Keratinocyte (primary cell): ENCODE data around the gene CFAP100. TPM values are rescaled to one million over a fixed set of nuclear protein-coding genes. Genes with fewer than 3 reads are reported as not detected.

Source experiments
- DNase-seq: peaks from one replicate; pipeline ENCODE4 v3.0.0-alpha.2; 2011; ENCODE audit warnings: low read depth, missing footprints, low spot score
- FAIRE-seq: peaks from 2 replicates; lab custom pipeline; 2011; peaks lifted over from hg19 to GRCh38; lab: Jason Lieb, UNC
- H2AFZ ChIP-seq: 2 replicates; pipeline ENCODE4 v1.6.0; 2012; ENCODE audit warnings: low read length, control low read depth, inconsistent platforms; ENCODE audit not compliant: control insufficient read depth
- H3K27ac ChIP-seq: 2 replicates; pipeline ENCODE4 v1.5.1; 2011; ENCODE audit warnings: low read length; ENCODE audit not compliant: control insufficient read depth, insufficient read depth
- H3K27me3 ChIP-seq: 3 replicates; pipeline ENCODE4 v1.6.0; 2011; ENCODE audit warnings: low read length; ENCODE audit not compliant: control insufficient read depth, insufficient read depth; ENCODE audit errors: extremely low read depth
- H3K36me3 ChIP-seq, 2 experiments: 2 replicates in 1 of 2; 3 replicates in 1 of 2; pipeline ENCODE4 v1.5.1; 2011; ENCODE audit warnings: low read length in 2 of 2, mild to moderate bottlenecking in 1 of 2; ENCODE audit not compliant: control insufficient read depth in 2 of 2, insufficient read depth in 2 of 2; ENCODE audit errors: extremely low read depth in 1 of 2
- H3K4me1 ChIP-seq: 3 replicates; pipeline ENCODE4 v1.5.1; 2011; ENCODE audit warnings: low read length; ENCODE audit not compliant: control insufficient read depth, insufficient read depth; ENCODE audit errors: extremely low read depth
- H3K4me2 ChIP-seq: 3 replicates; pipeline ENCODE4 v1.6.0; 2011; ENCODE audit warnings: low read depth, low read length; ENCODE audit not compliant: control insufficient read depth, insufficient read depth; ENCODE audit errors: extremely low read depth
- H3K4me3 ChIP-seq, 3 experiments: fragments of 200-600 bp in 1 of 3; sonication (generic) in 1 of 3; 2 replicates in 2 of 3; 3 replicates in 1 of 3; pipeline ENCODE4 v1.5.1; 2011 to 2016; ENCODE audit warnings: low read length in 3 of 3, mild to moderate bottlenecking in 3 of 3, control low read depth in 2 of 3, inconsistent platforms in 1 of 3, low read depth in 1 of 3, mixed read lengths in 1 of 3, mixed run types in 1 of 3, moderate library complexity in 1 of 3; ENCODE audit not compliant: control insufficient read depth in 2 of 3, insufficient read depth in 2 of 3; ENCODE audit errors: extremely low read depth in 1 of 3
- H3K79me2 ChIP-seq: 2 replicates; pipeline ENCODE4 v1.6.0; 2012; ENCODE audit warnings: low read length; ENCODE audit not compliant: control insufficient read depth, insufficient read depth
- H3K9ac ChIP-seq: 3 replicates; pipeline ENCODE4 v1.6.0; 2011; ENCODE audit warnings: low read length; ENCODE audit not compliant: control insufficient read depth, insufficient read depth; ENCODE audit errors: extremely low read depth
- H3K9me1 ChIP-seq: 3 replicates; pipeline ENCODE4 v1.6.0; 2011; ENCODE audit warnings: low read length; ENCODE audit not compliant: control insufficient read depth, insufficient read depth; ENCODE audit errors: extremely low read depth
- H3K9me3 ChIP-seq: 2 replicates; pipeline ENCODE4 v1.5.1; 2012; ENCODE audit warnings: low read depth, low read length; ENCODE audit not compliant: control insufficient read depth
- H4K20me1 ChIP-seq: 3 replicates; pipeline ENCODE4 v1.6.0; 2011; ENCODE audit warnings: low read length; ENCODE audit not compliant: control insufficient read depth, insufficient read depth; ENCODE audit errors: extremely low read depth
- EZH2 ChIP-seq: IDR thresholded peaks from one replicate; pipeline ENCODE4 v1.6.1; 2012; ENCODE audit warnings: inconsistent platforms, mild to moderate bottlenecking, low read length, moderate library complexity
- dilution Hi-C: fragments of 300-500 bp; cut with MboI; formaldehyde crosslinking; loops from one replicate; pipeline ENCODE4 v1.7.0; 2020; ENCODE audit warnings: low sequenced_read_pairs; ENCODE audit not compliant: extremely low pct_ligation_motif_present
- polyA plus RNA-seq, 5 experiments: library from polyadenylated mRNA; depleted of rRNA in 3 of 5; stranded (reverse) in 3 of 5; stranded (forward) in 1 of 5; unstranded in 1 of 5; fragments of >200 nt; gene quantifications; 1 replicate in 1 of 5; 2 replicates in 3 of 5; 3 replicates in 1 of 5; pipeline versions ENCODE4 v1.2.1 to v1.2.3, GENCODE V29; 2011 to 2012; ENCODE audit warnings: missing spikeins in 2 of 5, low read depth in 1 of 5, low replicate concordance in 1 of 5
- TF ChIP-seq, protein P1 (sequence below), 3 experiments: IDR thresholded peaks in 1 of 3; conservative IDR thresholded peaks in 1 of 3; optimal IDR thresholded peaks in 1 of 3; 2 replicates in 2 of 3; 3 replicates in 1 of 3; pipeline versions ENCODE3 to v1.5.1; 2011; ENCODE audit warnings: low read length in 3 of 3, mild to moderate bottlenecking in 3 of 3, moderate library complexity in 2 of 3, control low read depth in 1 of 3, inconsistent platforms in 1 of 3; ENCODE audit not compliant: insufficient read depth in 2 of 3; ENCODE audit errors: extremely low read depth in 1 of 3

Gene CFAP100
- polyA plus RNA-seq, 1 donor (not counting 4 experiments of a cell fraction or from before 2014, with no cell fraction given), result not detected

DNA sequence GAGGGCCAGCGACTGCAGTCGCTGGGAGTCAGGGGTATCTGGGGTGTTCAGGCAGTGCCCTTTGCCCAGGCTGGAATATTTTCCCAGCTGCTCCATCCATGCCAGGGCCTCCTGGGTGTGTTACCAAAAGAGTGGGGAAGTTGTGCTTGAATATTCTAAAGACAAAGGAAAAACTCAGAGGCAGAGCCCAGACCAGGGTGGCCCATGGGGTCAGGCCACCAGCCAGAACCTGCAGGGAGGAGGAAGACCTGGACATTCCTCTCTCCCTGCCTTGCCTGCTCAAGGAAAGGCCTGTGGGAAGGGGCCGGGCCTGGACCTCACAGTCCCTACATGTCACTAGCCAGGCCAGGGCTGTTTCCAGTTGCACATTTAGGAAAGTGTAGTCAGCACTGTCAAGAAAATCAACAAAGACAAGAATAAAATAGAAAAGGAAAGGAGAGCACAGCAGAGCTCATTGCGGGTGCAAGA is 21.5 kb upstream of the CFAP100 start:
- Histone ChIP-seq H3K79me2 (no peaks in the 10 kb centered on the region), H3K9ac (no peak overlapping the region), H3K27ac (no peak overlapping the region), H3K4me2 (no peak overlapping the region), H3K36me3 (no peaks in the 10 kb centered on the region), H2AFZ (no peak overlapping the region), H3K9me1 (no peaks in the 10 kb centered on the region), H3K9me3 (no peaks in the 10 kb centered on the region), H4K20me1 (no peaks in the 10 kb centered on the region), H3K4me1 (no peaks in the 10 kb centered on the region), H3K27me3 (no peaks in the 10 kb centered on the region), H3K4me3 (no peak overlapping the region)
- FAIRE-seq (no peak), DNase-seq (no peak)
- TF ChIP-seq, protein P1, sequence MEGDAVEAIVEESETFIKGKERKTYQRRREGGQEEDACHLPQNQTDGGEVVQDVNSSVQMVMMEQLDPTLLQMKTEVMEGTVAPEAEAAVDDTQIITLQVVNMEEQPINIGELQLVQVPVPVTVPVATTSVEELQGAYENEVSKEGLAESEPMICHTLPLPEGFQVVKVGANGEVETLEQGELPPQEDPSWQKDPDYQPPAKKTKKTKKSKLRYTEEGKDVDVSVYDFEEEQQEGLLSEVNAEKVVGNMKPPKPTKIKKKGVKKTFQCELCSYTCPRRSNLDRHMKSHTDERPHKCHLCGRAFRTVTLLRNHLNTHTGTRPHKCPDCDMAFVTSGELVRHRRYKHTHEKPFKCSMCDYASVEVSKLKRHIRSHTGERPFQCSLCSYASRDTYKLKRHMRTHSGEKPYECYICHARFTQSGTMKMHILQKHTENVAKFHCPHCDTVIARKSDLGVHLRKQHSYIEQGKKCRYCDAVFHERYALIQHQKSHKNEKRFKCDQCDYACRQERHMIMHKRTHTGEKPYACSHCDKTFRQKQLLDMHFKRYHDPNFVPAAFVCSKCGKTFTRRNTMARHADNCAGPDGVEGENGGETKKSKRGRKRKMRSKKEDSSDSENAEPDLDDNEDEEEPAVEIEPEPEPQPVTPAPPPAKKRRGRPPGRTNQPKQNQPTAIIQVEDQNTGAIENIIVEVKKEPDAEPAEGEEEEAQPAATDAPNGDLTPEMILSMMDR (optimal IDR thresholded peaks at IDR 0.05 in 1 of 3, IDR thresholded peaks at IDR 0.05 in 1 of 3, conservative IDR thresholded peaks at IDR 0.05 in 1 of 3; ENCODE audit: extremely low read depth in 1 of 3, insufficient read depth in 2 of 3, low read length in 3 of 3), result no peak
- no peak for TF ChIP-seq EZH2
- dilution Hi-C loops, result no loop called here

DNA sequence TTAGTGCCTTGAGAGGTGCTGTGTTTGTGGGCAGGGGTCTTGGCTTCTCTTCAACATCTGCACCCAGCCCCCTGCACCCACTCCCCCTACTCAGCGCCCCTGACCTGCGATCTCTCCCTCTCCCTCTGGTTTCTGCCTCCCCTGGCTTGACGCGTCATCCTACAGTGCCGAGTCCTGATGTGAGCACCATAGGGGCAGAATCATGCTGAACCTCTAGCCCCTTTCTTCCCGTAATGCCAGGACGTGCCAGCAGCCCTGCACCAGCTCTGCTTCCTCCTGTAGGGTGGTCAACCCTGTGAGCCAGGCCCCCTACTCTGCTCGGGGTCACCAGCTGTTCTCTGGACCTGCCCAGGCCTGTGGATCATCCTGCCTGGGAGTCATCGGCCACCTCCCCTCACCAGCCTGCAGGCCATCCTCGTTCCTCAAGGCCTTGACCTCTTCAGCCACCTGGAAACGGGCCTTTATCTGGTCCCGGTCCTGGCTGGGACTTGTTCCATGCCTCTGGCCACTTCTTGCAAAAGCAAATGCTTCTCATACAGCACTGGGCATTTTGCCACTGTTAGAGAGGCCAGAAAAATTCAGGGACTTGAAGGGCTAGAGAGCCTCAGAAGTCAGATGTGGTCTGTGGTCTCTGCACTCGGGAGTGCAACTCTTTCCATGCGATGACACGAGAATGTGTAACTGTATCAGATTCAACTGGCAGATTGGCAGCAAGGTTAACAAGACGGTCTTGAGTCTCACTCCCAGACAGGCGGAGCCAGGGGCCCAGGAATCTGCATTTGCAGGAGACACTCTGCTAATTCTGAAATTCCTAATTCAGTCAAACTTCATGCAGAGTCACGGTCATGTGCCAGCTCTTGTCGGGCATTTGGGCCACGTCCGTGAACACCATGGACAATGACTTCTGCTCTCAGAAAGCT is 20.8 kb upstream of the CFAP100 start:
- FAIRE-seq (no peak), DNase-seq (no peak)
- Histone ChIP-seq H3K4me1 (no peaks in the 10 kb centered on the region), H3K27me3 (no peaks in the 10 kb centered on the region), H2AFZ (no peak overlapping the region), H3K9me3 (no peaks in the 10 kb centered on the region), H4K20me1 (no peaks in the 10 kb centered on the region), H3K9me1 (no peaks in the 10 kb centered on the region), H3K36me3 (no peaks in the 10 kb centered on the region), H3K79me2 (no peaks in the 10 kb centered on the region), H3K9ac (no peak overlapping the region), H3K4me2 (no peak overlapping the region), H3K27ac (no peak overlapping the region), H3K4me3 (no peak overlapping the region)
- dilution Hi-C loops, result no loop called here
- TF ChIP-seq, protein P1 (optimal IDR thresholded peaks at IDR 0.05 in 1 of 3, IDR thresholded peaks at IDR 0.05 in 1 of 3, conservative IDR thresholded peaks at IDR 0.05 in 1 of 3; ENCODE audit: extremely low read depth in 1 of 3, insufficient read depth in 2 of 3, low read length in 3 of 3), result no peak
- TF ChIP-seq EZH2, result no peak
